Breast epithelium (tissue), 3 donors: Measurements from ENCODE around the gene ETFB.

Source experiments
- CTCF ChIP-seq, 3 donors: fragments of 450-650 bp; IDR thresholded peaks; one replicate each; pipeline ENCODE4 v1.5.1; 2016 to 2017; ENCODE audit warnings: antibody characterized with exemption in 3 of 3, mild to moderate bottlenecking in 3 of 3, moderate library complexity in 3 of 3
- POLR2A ChIP-seq: fragments of 450-650 bp; IDR thresholded peaks from one replicate; pipeline ENCODE4 v1.6.1; 2016; ENCODE audit warnings: antibody characterized with exemption, mild to moderate bottlenecking, moderate library complexity
- POLR2AphosphoS5 ChIP-seq, 3 donors: sonication (generic); formaldehyde crosslinking; IDR thresholded peaks; one replicate each; pipeline ENCODE4 v1.6.1; 2017; ENCODE audit warnings: antibody characterized with exemption in 3 of 3

GRCh38 chr19:51316688-51317087 is 49.5 kb downstream of the ETFB start:
- TF ChIP-seq POLR2AphosphoS5 (IDR thresholded peaks at IDR 0.05) (no peak), CTCF (IDR thresholded peaks at IDR 0.05) (no peak), POLR2A (no peak)
